ENCODE data around the gene POU4F1. TPM values are rescaled to one million over a fixed set of nuclear protein-coding genes. Genes with fewer than 3 reads are reported as not detected.

The POU4F1 gene
- total RNA-seq, 1 experiment from 2014 or later: not detected

DNA sequence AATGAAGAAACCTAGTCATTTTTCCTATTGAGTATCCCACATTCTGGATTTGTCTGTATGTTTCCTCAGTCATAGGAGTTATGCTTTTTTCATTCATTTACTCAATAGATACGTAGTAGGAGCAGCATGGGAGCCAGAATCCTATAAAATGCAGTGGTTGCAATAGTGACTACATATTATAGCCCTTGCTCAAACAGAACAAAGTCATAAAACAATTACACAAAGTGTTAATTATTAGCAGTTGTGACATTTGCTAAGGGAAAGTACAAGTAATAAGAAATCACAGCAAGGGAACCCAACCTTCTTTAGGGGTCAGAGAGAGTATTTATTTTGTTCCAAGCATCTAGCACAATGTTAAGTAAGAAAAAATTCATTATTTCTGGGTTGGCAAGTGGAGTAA is 27.7 kb upstream of the POU4F1 start:
- no peak overlapping the region for H3K9ac ChIP-seq (ENCODE audit: low read length)
- peaks cover 52% of the 10 kb centered on the region; the same call in 1 of the 2 replicates for H3K36me3 ChIP-seq (ENCODE audit: insufficient read depth, low read length)
- H3K9me3 ChIP-seq (ENCODE audit: low read length): no peaks in the 10 kb centered on the region
- H2AFZ ChIP-seq (ENCODE audit: low read length): no peak overlapping the region
- no peak overlapping the region for H3K4me3 ChIP-seq (ENCODE audit: low read length)
- no peak overlapping the region for H3K4me2 ChIP-seq (ENCODE audit: low read depth, low read length, poor library complexity, severe bottlenecking)
- H4K20me1 ChIP-seq (ENCODE audit: insufficient read depth, low read depth, low read length): no peaks in the 10 kb centered on the region
- no peaks in the 10 kb centered on the region for H3K27me3 ChIP-seq (ENCODE audit: low read length)
- DNase-seq: no peak
- H3K27ac ChIP-seq (ENCODE audit: low read length): no peak overlapping the region
- H3K9me2 ChIP-seq (replicated peaks; ENCODE audit: insufficient read depth, low read length): no peaks in the 10 kb centered on the region
- no peaks in the 10 kb centered on the region for H3K4me1 ChIP-seq (ENCODE audit: low read length)
- H3K79me2 ChIP-seq (ENCODE audit: low read length): peaks cover 81% of the 10 kb centered on the region

DNA sequence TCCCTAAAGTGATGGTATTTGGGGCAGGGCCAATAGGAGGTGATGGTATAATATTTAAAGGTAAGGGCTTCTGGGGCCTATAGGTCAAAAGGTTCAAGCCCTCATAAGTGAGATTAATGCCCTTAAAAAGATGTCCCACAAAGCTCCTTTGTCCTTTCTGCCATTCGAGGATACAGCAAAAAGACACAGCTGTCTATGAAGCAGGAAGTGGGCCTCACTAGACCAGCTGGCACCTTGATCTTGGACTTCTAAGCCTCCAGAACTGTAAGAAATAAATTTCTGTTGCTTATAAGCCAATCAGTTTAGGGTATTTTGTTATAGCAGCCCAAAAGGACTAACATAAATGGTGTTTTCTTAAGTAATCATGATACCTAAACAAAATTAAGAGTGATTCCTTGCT is 27.2 kb upstream of the POU4F1 start:
- no peak for DNase-seq
- no peak overlapping the region for H3K9ac ChIP-seq (ENCODE audit: low read length)
- H3K27ac ChIP-seq (ENCODE audit: low read length): no peak overlapping the region
- no peak overlapping the region for H2AFZ ChIP-seq (ENCODE audit: low read length)
- no peak overlapping the region for H3K4me3 ChIP-seq (ENCODE audit: low read length)
- H3K4me1 ChIP-seq (ENCODE audit: low read length): no peaks in the 10 kb centered on the region
- no peaks in the 10 kb centered on the region for H3K27me3 ChIP-seq (ENCODE audit: low read length)
- no peaks in the 10 kb centered on the region for H4K20me1 ChIP-seq (ENCODE audit: insufficient read depth, low read depth, low read length)
- no peaks in the 10 kb centered on the region for H3K9me3 ChIP-seq (ENCODE audit: low read length)
- H3K9me2 ChIP-seq (replicated peaks; ENCODE audit: insufficient read depth, low read length): no peaks in the 10 kb centered on the region
- peaks cover 82% of the 10 kb centered on the region for H3K79me2 ChIP-seq (ENCODE audit: low read length)
- no peak overlapping the region for H3K4me2 ChIP-seq (ENCODE audit: low read depth, low read length, poor library complexity, severe bottlenecking)
- peaks cover 48% of the 10 kb centered on the region; the same call in 1 of the 2 replicates for H3K36me3 ChIP-seq (ENCODE audit: insufficient read depth, low read length)

DNA sequence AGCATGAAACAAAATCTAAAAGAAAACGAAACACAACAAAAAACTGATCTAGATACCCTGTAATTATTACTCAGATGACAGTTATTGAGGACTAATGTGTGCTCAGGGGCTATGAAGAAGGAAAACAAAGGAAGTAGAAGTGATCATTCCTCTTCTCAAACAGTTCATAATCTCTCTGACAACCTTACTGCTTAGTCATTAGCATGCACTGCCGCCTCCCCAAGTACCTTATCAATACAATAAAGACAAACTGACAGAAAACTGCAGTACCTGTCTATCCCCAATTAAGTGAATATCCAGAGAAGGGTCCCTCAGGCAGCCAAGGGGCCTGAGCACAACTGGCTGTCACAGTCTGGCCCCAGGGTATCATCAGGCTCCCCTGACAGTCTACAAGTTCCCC is 22.0 kb upstream of the POU4F1 start:
- no peak overlapping the region for H3K4me3 ChIP-seq (ENCODE audit: low read length)
- H3K36me3 ChIP-seq (ENCODE audit: insufficient read depth, low read length): peaks cover 12% of the 10 kb centered on the region; the same call in 1 of the 2 replicates
- no peaks in the 10 kb centered on the region for H3K9me2 ChIP-seq (replicated peaks; ENCODE audit: insufficient read depth, low read length)
- no peak overlapping the region for H3K27ac ChIP-seq (ENCODE audit: low read length)
- no peaks in the 10 kb centered on the region for H3K4me1 ChIP-seq (ENCODE audit: low read length)
- no peak overlapping the region for H2AFZ ChIP-seq (ENCODE audit: low read length)
- no peaks in the 10 kb centered on the region for H3K9me3 ChIP-seq (ENCODE audit: low read length)
- H3K9ac ChIP-seq (ENCODE audit: low read length): no peak overlapping the region
- no peak overlapping the region for H3K4me2 ChIP-seq (ENCODE audit: low read depth, low read length, poor library complexity, severe bottlenecking)
- H4K20me1 ChIP-seq (ENCODE audit: insufficient read depth, low read depth, low read length): no peaks in the 10 kb centered on the region; the same call in 1 of the 2 replicates
- no peaks in the 10 kb centered on the region for H3K27me3 ChIP-seq (ENCODE audit: low read length)
- peaks cover 80% of the 10 kb centered on the region for H3K79me2 ChIP-seq (ENCODE audit: low read length)
- no peak for DNase-seq

DNA sequence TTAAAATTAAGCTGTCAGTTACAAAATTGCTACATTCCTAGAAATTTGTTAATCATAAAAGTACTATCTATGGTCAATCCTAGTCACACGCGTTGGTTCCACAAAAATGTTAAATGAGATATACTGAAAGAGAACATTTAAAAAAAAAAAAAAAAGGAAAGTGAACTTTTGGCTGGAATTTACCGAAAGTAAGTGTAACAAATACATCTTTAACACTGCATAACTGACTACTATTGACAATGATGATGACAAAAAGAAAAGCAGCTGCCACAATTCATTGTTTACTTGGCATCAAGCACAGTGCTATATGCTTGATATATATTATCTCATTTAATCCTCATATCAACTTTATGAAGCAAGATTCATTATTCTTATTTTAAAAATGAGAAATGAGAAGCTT is 19.8 kb upstream of the POU4F1 start:
- no peak overlapping the region for H3K4me3 ChIP-seq (ENCODE audit: low read length)
- no peaks in the 10 kb centered on the region for H3K4me1 ChIP-seq (ENCODE audit: low read length)
- no peak overlapping the region for H3K9ac ChIP-seq (ENCODE audit: low read length)
- peaks cover 8% of the 10 kb centered on the region; the same call in 1 of the 2 replicates for H3K36me3 ChIP-seq (ENCODE audit: insufficient read depth, low read length)
- no peak for DNase-seq
- H3K9me2 ChIP-seq (replicated peaks; ENCODE audit: insufficient read depth, low read length): no peaks in the 10 kb centered on the region
- H4K20me1 ChIP-seq (ENCODE audit: insufficient read depth, low read depth, low read length): peaks cover 7% of the 10 kb centered on the region
- H3K27ac ChIP-seq (ENCODE audit: low read length): no peak overlapping the region
- H3K9me3 ChIP-seq (ENCODE audit: low read length): no peaks in the 10 kb centered on the region
- H3K79me2 ChIP-seq (ENCODE audit: low read length): peaks cover 68% of the 10 kb centered on the region
- H2AFZ ChIP-seq (ENCODE audit: low read length): no peak overlapping the region
- no peaks in the 10 kb centered on the region for H3K27me3 ChIP-seq (ENCODE audit: low read length)
- H3K4me2 ChIP-seq (ENCODE audit: low read depth, low read length, poor library complexity, severe bottlenecking): no peak overlapping the region

DNA sequence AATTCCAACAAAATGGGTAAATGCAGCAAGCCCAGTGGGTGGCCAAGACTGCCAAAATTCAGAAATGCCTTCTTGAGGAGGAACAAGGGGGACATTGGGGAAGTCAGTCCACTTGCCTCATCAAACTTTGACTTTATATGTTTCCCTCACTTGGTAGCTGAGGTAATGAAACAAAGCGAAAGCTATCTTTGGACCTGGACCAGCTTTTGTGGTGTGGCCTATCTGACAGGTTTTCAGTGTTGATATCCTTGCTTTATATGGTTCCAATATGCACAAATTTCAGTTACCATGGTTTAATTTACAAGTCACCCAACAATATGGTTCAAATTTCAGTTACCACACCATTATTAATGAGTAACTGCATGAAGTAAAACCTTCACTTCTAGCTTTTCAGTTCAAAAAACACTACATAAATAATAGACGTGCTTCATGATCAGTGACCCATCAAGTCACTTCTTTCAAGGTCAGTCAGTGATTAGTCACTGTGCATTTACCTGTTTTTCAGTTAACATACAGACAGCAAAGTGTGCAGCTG is 17.7 kb upstream of the POU4F1 start:
- H4K20me1 ChIP-seq (ENCODE audit: insufficient read depth, low read depth, low read length): peaks cover 9% of the 10 kb centered on the region
- no peak for DNase-seq
- H3K36me3 ChIP-seq (ENCODE audit: insufficient read depth, low read length): peaks cover 11% of the 10 kb centered on the region; the same call in 1 of the 2 replicates
- H3K79me2 ChIP-seq (ENCODE audit: low read length): peaks cover 51% of the 10 kb centered on the region
- H3K9me3 ChIP-seq (ENCODE audit: low read length): no peaks in the 10 kb centered on the region
- no peaks in the 10 kb centered on the region for H3K4me1 ChIP-seq (ENCODE audit: low read length)
- no peaks in the 10 kb centered on the region for H3K9me2 ChIP-seq (replicated peaks; ENCODE audit: insufficient read depth, low read length)
- H3K9ac ChIP-seq (ENCODE audit: low read length): no peak overlapping the region
- H3K4me2 ChIP-seq (ENCODE audit: low read depth, low read length, poor library complexity, severe bottlenecking): no peak overlapping the region
- no peak overlapping the region for H3K4me3 ChIP-seq (ENCODE audit: low read length)
- no peaks in the 10 kb centered on the region for H3K27me3 ChIP-seq (ENCODE audit: low read length)
- no peak overlapping the region for H3K27ac ChIP-seq (ENCODE audit: low read length)
- no peak overlapping the region for H2AFZ ChIP-seq (ENCODE audit: low read length)

DNA sequence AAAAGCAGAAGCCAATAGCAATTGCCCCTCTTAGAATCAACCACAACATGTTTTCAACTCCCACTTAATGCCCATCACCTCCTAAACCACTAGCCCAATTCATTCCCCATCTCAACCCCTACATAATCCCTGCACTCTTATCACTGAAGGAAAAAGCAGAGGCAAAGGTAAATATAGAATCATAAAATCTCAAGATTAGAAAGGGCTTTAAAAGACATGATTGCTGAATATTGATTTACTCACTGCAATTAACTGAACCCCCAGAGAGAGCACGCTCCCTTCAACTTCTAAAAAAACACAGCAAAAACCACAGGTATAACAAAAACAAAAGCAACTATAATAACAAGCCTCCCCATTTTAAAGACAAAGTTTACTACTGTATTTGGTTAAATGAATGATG is 15.1 kb upstream of the POU4F1 start:
- peaks cover 29% of the 10 kb centered on the region for H3K79me2 ChIP-seq (ENCODE audit: low read length)
- no peak for DNase-seq
- peaks cover 22% of the 10 kb centered on the region for H4K20me1 ChIP-seq (ENCODE audit: insufficient read depth, low read depth, low read length)
- H3K9me2 ChIP-seq (replicated peaks; ENCODE audit: insufficient read depth, low read length): no peaks in the 10 kb centered on the region
- H3K4me3 ChIP-seq (ENCODE audit: low read length): no peak overlapping the region
- H3K27me3 ChIP-seq (ENCODE audit: low read length): no peaks in the 10 kb centered on the region
- no peak overlapping the region for H2AFZ ChIP-seq (ENCODE audit: low read length)
- no peak overlapping the region for H3K4me2 ChIP-seq (ENCODE audit: low read depth, low read length, poor library complexity, severe bottlenecking)
- H3K4me1 ChIP-seq (ENCODE audit: low read length): no peaks in the 10 kb centered on the region
- H3K9ac ChIP-seq (ENCODE audit: low read length): no peak overlapping the region
- H3K9me3 ChIP-seq (ENCODE audit: low read length): no peaks in the 10 kb centered on the region
- peaks cover 13% of the 10 kb centered on the region; the same call in 1 of the 2 replicates for H3K36me3 ChIP-seq (ENCODE audit: insufficient read depth, low read length)
- no peak overlapping the region for H3K27ac ChIP-seq (ENCODE audit: low read length)

DNA sequence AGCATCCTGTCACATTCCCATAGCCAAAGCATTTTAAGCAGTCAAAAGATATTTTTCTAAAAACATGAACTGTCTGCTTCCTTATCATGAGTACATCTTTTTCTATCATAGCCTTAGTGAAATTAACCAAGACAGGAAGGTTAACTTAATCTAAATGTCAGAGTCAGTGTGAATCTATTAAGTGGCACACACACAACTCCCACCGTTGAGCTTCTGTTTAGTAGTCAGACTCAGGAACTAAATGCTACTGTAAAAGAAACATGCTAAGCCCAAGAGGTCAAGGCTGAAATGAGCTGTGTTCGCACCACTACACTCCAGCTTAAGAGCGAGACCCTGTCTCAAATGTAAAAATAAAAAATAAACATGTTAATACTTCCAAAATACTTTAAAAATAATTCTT is 7.7 kb upstream of the POU4F1 start:
- Histone ChIP-seq H3K9me3 (ENCODE audit: low read length) (no peaks in the 10 kb centered on the region), H4K20me1 (ENCODE audit: insufficient read depth, low read depth, low read length) (peaks cover 14% of the 10 kb centered on the region; the same call in 1 of the 2 replicates), H3K9me2 (replicated peaks; ENCODE audit: insufficient read depth, low read length) (no peaks in the 10 kb centered on the region), H3K79me2 (ENCODE audit: low read length) (no peaks in the 10 kb centered on the region), H3K27ac (ENCODE audit: low read length) (no peak overlapping the region), H3K4me2 (ENCODE audit: low read depth, low read length, poor library complexity, severe bottlenecking) (no peak overlapping the region), H3K36me3 (ENCODE audit: insufficient read depth, low read length) (peaks cover 2% of the 10 kb centered on the region; the same call in 1 of the 2 replicates), H3K27me3 (ENCODE audit: low read length) (no peaks in the 10 kb centered on the region), H3K4me1 (ENCODE audit: low read length) (no peaks in the 10 kb centered on the region), H3K9ac (ENCODE audit: low read length) (no peak overlapping the region), H3K4me3 (ENCODE audit: low read length) (no peak overlapping the region), H2AFZ (ENCODE audit: low read length) (no peak overlapping the region)
- no peak for DNase-seq

DNA sequence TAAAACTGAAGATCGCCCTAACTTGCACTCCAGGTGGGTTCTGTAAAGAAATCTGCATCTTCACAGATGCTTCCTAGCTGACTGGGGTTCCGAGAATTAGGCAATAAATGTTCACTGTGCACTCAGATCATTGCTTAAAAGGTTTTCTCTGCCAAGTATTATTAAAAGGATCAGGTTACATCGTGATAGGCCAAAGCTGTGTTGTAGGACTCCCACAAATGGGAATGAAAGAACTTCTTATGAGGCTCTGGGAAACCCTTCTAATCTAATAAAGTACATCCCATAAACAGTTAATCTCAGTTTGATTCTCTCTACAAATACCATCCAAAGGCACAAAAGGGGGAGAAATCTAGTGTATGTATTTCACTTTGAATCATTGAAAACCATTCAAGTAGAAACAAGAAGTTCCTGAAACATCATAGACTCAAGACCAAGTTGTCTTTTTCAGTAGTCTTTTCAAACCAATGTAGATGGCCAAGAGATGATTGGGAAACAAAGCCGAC is 7.1 kb upstream of the POU4F1 start:
- Histone ChIP-seq H2AFZ (ENCODE audit: low read length) (no peak overlapping the region), H4K20me1 (ENCODE audit: insufficient read depth, low read depth, low read length) (peaks cover 9% of the 10 kb centered on the region; the same call in 1 of the 2 replicates), H3K9ac (ENCODE audit: low read length) (no peak overlapping the region), H3K79me2 (ENCODE audit: low read length) (no peaks in the 10 kb centered on the region), H3K27ac (ENCODE audit: low read length) (no peak overlapping the region), H3K9me3 (ENCODE audit: low read length) (no peaks in the 10 kb centered on the region), H3K4me1 (ENCODE audit: low read length) (no peaks in the 10 kb centered on the region), H3K9me2 (replicated peaks; ENCODE audit: insufficient read depth, low read length) (no peaks in the 10 kb centered on the region), H3K4me2 (ENCODE audit: low read depth, low read length, poor library complexity, severe bottlenecking) (no peak overlapping the region), H3K27me3 (ENCODE audit: low read length) (no peaks in the 10 kb centered on the region), H3K36me3 (ENCODE audit: insufficient read depth, low read length) (no peaks in the 10 kb centered on the region; the same call in 1 of the 2 replicates), H3K4me3 (ENCODE audit: low read length) (no peak overlapping the region)
- no peak for DNase-seq
